Measurements from ENCODE around the gene RAB8A. TPM values are rescaled to one million over a fixed set of nuclear protein-coding genes. Genes with fewer than 3 reads are reported as not detected.

Gene RAB8A
- total RNA-seq, 120 experiments from 2014 or later: 21.7 to 52.7 (median 32.7) TPM

Other genes with a start within 250 kb of the RAB8A start
- gene CYP4F2, start 213.8 kb upstream of the RAB8A start, total RNA-seq: 1 to 10 TPM in 19 of 120 experiments, under 1 TPM in 39, not detected in 62; 0.20 to 2.2 (median 0.75) TPM
- 10 to 100 TPM in 67 of 120 experiments, 1 to 10 TPM in 53; 3.3 to 26.3 (median 10.5) TPM for gene CYP4F11, start 177.4 kb upstream of the RAB8A start, total RNA-seq
- not detected for gene OR10H4, start 162.9 kb upstream of the RAB8A start, total RNA-seq
- gene TPM4, start 35.4 kb upstream of the RAB8A start, total RNA-seq: 100 to 1,000 TPM in 72 of 120 experiments, 10 to 100 TPM in 48; 76.8 to 148 (median 102) TPM
- 1 to 10 TPM in 2 of 120 experiments, under 1 TPM in 18, not detected in 100; 0.20 to 1.2 (median 0.48) TPM for gene HSH2D, start 31.8 kb downstream of the RAB8A start, total RNA-seq
- not detected for gene CIB3, start 61.6 kb downstream of the RAB8A start, total RNA-seq
- gene FAM32A, start 73.5 kb downstream of the RAB8A start, total RNA-seq: 10 to 100 TPM; 31.2 to 70.0 (median 51.2) TPM
- gene AP1M1, start 86.0 kb downstream of the RAB8A start, total RNA-seq: 100 to 1,000 TPM in 87 of 120 experiments, 10 to 100 TPM in 33; 83.0 to 150 (median 106) TPM
- gene KLF2, start 212.9 kb downstream of the RAB8A start, total RNA-seq: 10 to 100 TPM in 102 of 120 experiments, 1 to 10 TPM in 18; 5.2 to 50.8 (median 15.6) TPM

All from dorsolateral prefrontal cortex (tissue), 118 donors.